Hematopoietic multipotent progenitor cell treated with erythropoietin and hydrocortisone succinate and interleukin-3 and kit ligand, for 8 days (in vitro differentiated cells): Measurements from ENCODE around the gene PDZRN3.

Source experiments
- DNase-seq: peaks from one replicate; pipeline ENCODE4 v3.0.0-alpha.2; 2015

The PDZRN3 gene

DNA sequence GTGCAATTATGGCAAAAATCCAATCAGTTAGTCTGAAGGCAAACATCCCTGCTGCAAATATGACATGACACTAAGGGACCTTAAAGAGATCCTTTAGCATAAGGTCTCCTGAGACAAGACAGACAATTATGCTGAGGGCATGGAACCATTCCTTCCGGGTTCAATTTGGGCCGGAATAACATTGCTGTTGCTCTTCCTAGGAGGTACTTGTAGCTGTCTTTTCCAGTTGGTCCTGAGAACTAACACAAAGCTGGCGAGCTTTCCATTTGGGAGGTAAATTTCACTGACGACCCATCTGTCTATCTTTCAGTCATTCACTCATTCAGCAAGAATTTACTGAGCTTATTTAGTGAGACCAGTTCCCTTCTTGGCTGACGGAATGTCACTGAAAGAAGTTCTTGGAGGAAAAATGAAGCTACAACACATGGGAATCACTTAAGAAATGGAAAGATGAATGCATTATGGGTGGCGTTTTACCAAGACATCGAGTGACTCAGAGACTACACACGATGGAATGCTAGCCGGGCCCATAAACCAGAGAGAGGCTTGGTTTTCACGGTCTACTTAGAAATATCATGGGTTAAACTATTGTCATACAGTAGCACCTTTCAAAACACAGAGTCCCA lies 215.5 kb downstream of the PDZRN3 start:
- DNase-seq, result no peak

DNA sequence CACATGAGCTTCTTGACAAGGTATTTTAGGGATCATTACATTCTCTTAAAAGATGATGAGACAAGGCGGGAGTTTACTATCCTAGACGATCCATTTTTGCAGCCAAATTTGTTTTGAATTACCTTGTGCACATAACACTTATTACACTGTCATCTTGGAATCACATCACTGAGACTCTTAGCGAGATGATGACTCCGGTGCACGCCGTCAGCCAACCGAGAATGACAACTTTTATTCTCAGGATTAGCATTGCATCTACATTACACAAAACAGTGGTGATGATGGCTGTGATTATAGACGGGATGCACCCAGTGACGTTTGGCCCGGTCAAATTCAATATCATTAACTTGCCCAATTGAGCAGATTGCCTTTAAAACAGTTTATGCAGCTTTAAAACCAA lies 216.1 kb downstream of the PDZRN3 start:
- no peak for DNase-seq

GRCh38 chr3:73407577-73407976 lies 217.2 kb downstream of the PDZRN3 start:
- no peak for DNase-seq

- DNase-seq, result no peak
Measured at GRCh38 chr3:73405853-73406252, 218.9 kb downstream of the PDZRN3 start.

DNA sequence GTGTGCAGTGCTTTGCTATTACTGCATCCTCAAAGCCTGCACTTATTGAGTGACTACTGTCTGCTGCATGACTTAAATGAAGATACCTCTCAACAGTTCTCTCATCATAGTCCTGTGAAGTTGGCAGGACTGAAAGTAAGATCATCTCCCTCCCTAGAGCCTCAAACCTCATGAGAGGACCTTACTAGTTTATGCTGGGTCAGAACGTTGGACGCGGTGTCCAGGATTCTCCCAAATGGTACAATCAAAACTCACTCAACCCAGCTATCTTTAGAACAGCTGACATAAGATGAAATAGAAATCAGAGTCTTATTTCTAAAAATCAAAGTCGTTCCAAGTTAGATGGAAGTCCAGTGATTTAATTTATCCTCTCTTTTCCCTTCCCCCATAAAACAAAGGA lies 219.7 kb downstream of the PDZRN3 start:
- no peak for DNase-seq

- DNase-seq, result no peak
Measured at GRCh38 chr3:73404435-73404834, 220.3 kb downstream of the PDZRN3 start.

DNA sequence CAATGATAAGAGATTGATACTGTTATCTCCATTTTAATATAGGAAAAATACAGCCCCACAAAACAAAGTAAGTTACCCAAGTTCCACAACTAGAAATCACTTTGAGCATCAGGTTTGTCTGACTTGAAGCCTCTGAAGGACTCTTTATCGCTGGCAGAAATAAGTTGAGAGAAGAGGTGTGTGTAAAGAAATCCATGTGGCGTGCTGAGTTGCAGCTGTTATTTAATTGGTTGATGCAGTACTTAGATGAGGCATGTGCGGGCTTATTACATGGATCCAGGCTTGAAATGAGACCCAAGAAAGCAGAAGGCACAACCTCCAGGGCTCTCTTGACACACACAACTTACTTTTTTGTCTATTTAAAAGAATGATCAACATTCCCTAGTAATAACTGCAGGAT lies 221.3 kb downstream of the PDZRN3 start:
- DNase-seq, result no peak

GRCh38 chr3:73401616-73402279 lies 223.0 kb downstream of the PDZRN3 start:
- DNase-seq, result no peak

GRCh38 chr3:73401059-73401458 lies 223.7 kb downstream of the PDZRN3 start:
- no peak for DNase-seq

- DNase-seq, result no peak
Measured at GRCh38 chr3:73399666-73400253, 225.0 kb downstream of the PDZRN3 start.

DNA sequence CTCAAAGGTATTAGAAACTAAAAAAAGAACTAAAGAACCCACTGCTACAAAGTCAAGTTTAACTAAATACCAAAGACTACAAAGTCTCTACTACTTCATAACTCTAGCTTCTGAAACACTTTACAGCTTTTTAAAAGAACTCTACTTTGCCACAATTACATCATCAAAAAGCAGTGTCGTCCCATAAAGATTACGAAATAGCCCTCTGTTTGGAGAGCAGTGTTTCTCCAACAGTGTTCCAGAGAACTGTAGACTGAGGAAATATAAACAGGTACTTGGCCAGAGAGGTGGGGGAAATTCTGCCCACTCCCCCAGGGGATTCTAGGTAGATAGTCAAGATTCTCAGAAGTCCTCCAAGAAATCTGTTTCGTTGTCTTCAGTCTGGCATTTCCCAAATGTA lies 225.6 kb downstream of the PDZRN3 start:
- no peak for DNase-seq

GRCh38 chr3:73398084-73398483 lies 226.7 kb downstream of the PDZRN3 start:
- no peak for DNase-seq

- no peak for DNase-seq
Measured at GRCh38 chr3:73394240-73394639, 230.5 kb downstream of the PDZRN3 start.

GRCh38 chr3:73393005-73393404 lies 231.7 kb downstream of the PDZRN3 start:
- no peak for DNase-seq

GRCh38 chr3:73391984-73392383 lies 232.8 kb downstream of the PDZRN3 start:
- no peak for DNase-seq

- DNase-seq, result no peak
Measured at GRCh38 chr3:73389928-73390327, 234.8 kb downstream of the PDZRN3 start.

- no peak for DNase-seq
Measured at GRCh38 chr3:73389117-73389813, 235.5 kb downstream of the PDZRN3 start.

- DNase-seq, result no peak
Measured at GRCh38 chr3:73385568-73385967, 239.2 kb downstream of the PDZRN3 start.

GRCh38 chr3:73384091-73384906 lies 240.4 kb downstream of the PDZRN3 start:
- no peak for DNase-seq

DNA sequence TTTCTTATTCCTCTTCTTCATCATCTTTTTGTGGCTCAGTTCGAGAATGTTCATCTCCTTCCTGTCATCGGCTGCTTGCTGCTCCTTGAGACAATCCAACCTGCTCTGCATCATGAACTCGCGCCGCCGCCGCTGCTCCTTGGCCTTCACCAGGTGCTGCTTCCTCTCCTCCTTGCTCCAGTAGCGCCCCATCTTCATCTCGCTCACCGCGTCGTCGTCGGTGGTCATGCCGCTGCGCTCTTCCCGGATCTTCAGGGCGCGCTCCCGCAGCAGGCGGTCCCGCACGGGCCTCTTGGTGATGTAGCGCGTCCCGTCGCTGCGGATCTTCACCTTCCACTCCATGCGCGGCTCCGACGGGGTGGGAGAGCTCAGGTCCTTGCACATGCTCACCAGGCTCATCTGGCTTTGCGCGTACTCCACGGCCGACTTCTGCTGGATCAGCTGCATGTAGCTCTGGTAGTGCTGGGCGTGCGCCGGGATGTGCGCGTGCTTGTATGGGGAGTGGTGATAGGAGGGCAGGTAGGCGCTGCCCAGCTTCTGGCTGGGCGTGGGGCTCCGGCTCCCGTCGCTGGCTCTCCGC lies 241.2 kb downstream of the PDZRN3 start:
- no peak for DNase-seq

DNA sequence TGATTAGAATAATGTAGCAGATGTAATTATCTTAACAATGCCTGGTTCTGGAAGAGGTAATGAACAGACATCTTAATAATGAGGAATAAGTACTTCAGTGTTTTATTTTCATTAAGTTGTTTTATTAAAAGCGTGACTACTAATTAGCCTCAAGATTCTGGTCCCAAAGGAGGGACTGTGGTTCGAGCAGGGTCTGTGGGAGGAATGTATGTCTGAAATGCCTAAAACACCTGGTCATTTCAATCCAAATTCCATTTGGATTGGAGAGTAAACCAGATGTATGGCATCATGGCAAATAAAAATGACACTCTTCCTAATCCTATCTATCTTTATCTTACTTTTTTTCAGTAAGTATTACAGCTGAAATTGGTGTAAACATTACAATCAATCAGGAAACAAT lies 243.2 kb downstream of the PDZRN3 start:
- no peak for DNase-seq

GRCh38 chr3:73380735-73381532 lies 243.8 kb downstream of the PDZRN3 start:
- DNase-seq, result no peak
